Measurements from ENCODE around the gene PPP1R10.

Gene PPP1R10

GRCh38 chr6:30597315-30598144 lies 19.5 kb downstream of the PPP1R10 start:
- FAIRE-seq = peak; percentile 93

- FAIRE-seq = no peak
These were observed 24.8 kb downstream of the PPP1R10 start for GRCh38 chr6:30592287-30592686.

GRCh38 chr6:30591008-30591407 lies 26.0 kb downstream of the PPP1R10 start:
- no peak for FAIRE-seq

GRCh38 chr6:30590509-30590908 lies 26.5 kb downstream of the PPP1R10 start:
- no peak for FAIRE-seq

GRCh38 chr6:30589754-30590358 lies 27.2 kb downstream of the PPP1R10 start:
- FAIRE-seq = no peak

- no peak for FAIRE-seq
These were observed 33.1 kb downstream of the PPP1R10 start for GRCh38 chr6:30583921-30584320.

- no peak for FAIRE-seq
These were observed 39.0 kb downstream of the PPP1R10 start for GRCh38 chr6:30578051-30578450.

- no peak for FAIRE-seq
These were observed 43.9 kb downstream of the PPP1R10 start for GRCh38 chr6:30573113-30573512.

GRCh38 chr6:30572148-30572547 lies 44.9 kb downstream of the PPP1R10 start:
- no peak for FAIRE-seq

GRCh38 chr6:30571762-30572082 lies 45.3 kb downstream of the PPP1R10 start:
- FAIRE-seq = no peak

GRCh38 chr6:30571075-30571761 lies 45.8 kb downstream of the PPP1R10 start, which contains the start of gene ABCF1:
Gene ABCF1 (plus strand): TSS chr6:30571442. CDS start chr6:30571488, 46 bp downstream.
- peak; percentile 96 for FAIRE-seq

- FAIRE-seq = no peak
These were observed 46.3 kb downstream of the PPP1R10 start for GRCh38 chr6:30570740-30571074.

- no peak for FAIRE-seq
These were observed 46.8 kb downstream of the PPP1R10 start for GRCh38 chr6:30570263-30570662.

- FAIRE-seq = no peak
These were observed 48.8 kb downstream of the PPP1R10 start for GRCh38 chr6:30568245-30568644.

- FAIRE-seq = no peak
These were observed 51.3 kb downstream of the PPP1R10 start for GRCh38 chr6:30565772-30566171.

GRCh38 chr6:30564114-30564513 lies 52.9 kb downstream of the PPP1R10 start:
- FAIRE-seq = no peak

GRCh38 chr6:30562470-30563425 lies 54.3 kb downstream of the PPP1R10 start:
- FAIRE-seq = no peak

GRCh38 chr6:30560930-30561329 lies 56.1 kb downstream of the PPP1R10 start:
- no peak for FAIRE-seq

- FAIRE-seq = no peak
These were observed 59.4 kb downstream of the PPP1R10 start for GRCh38 chr6:30557683-30557981.

GRCh38 chr6:30556906-30557682 lies 59.9 kb downstream of the PPP1R10 start, which contains the start of gene PRR3:
Gene PRR3 (plus strand): TSS chr6:30557295. CDS start chr6:30557345, 50 bp downstream.
- no peak for FAIRE-seq

GRCh38 chr6:30556066-30556905 lies 60.8 kb downstream of the PPP1R10 start, which contains the start of gene GNL1:
Gene GNL1 (minus strand): TSS chr6:30556489. CDS start chr6:30556203, 286 bp downstream.
- FAIRE-seq = peak; percentile 11
